ENCODE data around the gene TRAIP.

- TF ChIP-seq CTCF (IDR thresholded peaks at IDR 0.05; ENCODE audit: poor library complexity, severe bottlenecking) (no peak), POLR2AphosphoS5 (IDR thresholded peaks at IDR 0.05) (no peak)
Measured at GRCh38 chr3:49842843-49843517, 13.4 kb downstream of the TRAIP start.
